IPS-15b (cell line): ENCODE results near the gene PPP5C.

ENCODE experiments used
- H3K27me3 ChIP-seq: one replicate; pipeline ENCODE4 v1.6.1; 2013; ENCODE audit warnings: low read length; ENCODE audit not compliant: control insufficient read depth, insufficient read depth
- H3K36me3 ChIP-seq: one replicate; pipeline ENCODE4 v1.6.1; 2013; ENCODE audit warnings: low read length; ENCODE audit not compliant: control insufficient read depth, insufficient read depth
- H3K4me1 ChIP-seq: one replicate; pipeline ENCODE4 v1.6.1; 2013; ENCODE audit warnings: mild to moderate bottlenecking, low read length; ENCODE audit not compliant: control insufficient read depth, insufficient read depth
- H3K4me3 ChIP-seq: one replicate; pipeline ENCODE4 v1.5.1; 2013; ENCODE audit warnings: low read depth, low read length
- H3K9ac ChIP-seq: one replicate; pipeline ENCODE4 v1.6.1; 2013; ENCODE audit warnings: low read depth, mild to moderate bottlenecking, low read length
- H3K9me3 ChIP-seq: one replicate; pipeline ENCODE4 v1.6.1; 2013; ENCODE audit warnings: mild to moderate bottlenecking, low read length; ENCODE audit not compliant: control insufficient read depth, insufficient read depth

PPP5C gene

DNA sequence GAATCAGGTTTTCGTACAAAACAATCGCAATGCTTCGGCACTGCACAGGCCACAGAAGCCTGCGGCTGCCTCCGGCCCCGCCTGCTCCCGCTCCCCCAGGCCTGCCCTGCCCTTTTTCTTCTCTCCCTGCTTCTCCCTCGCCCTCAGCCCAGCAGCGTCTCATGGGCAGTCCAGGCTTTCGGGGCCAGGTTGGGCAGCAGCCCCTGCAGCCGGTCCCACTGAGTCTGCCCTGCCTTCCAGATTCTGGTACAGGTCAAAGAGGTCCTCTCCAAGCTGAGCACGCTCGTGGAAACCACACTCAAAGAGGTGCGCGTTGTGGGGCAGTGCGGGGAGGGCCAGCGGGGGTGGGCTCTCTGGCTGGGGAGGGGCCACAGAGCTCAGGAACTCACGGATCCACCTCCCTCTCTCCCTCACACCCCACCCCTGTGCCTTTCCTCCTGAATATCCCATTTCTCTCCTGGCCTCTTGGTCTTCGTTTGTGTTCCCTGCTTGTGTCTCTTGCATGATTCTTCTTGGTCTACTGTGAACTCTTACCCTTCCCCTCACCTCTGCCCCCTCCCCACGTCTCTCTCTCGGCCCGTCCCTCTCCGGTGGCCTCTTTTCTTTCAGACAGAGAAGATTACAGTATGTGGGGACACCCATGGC, 36.4 kb downstream of the PPP5C start:
- Histone ChIP-seq H3K4me3 (no peak overlapping the region), H3K27me3 (no peaks in the 10 kb centered on the region), H3K4me1 (no peaks in the 10 kb centered on the region), H3K36me3 (peaks cover 41% of the 10 kb centered on the region), H3K9ac (no peak overlapping the region), H3K9me3 (no peaks in the 10 kb centered on the region)

DNA sequence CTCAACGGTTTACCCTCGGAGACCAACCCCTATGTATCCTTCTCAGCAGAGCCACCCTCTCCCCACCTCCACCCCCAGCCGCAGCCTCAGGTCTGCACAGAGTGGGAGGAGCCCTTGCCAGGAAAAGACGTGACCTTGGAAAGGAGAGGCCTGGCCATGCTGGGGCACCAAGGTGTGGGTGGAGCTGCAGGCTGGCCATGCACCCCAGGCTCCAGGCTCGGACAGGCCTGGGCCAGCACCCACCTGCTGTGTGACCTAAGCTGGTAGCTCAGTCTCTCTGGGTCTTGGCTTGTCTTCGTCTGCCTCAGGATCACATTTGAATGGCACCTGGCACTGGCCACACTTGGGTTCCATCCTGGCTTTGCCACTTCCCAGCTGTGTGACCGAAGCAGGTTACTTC, 37.0 kb downstream of the PPP5C start:
- no peaks in the 10 kb centered on the region for H3K4me1 ChIP-seq
- no peak overlapping the region for H3K9ac ChIP-seq
- no peaks in the 10 kb centered on the region for H3K27me3 ChIP-seq
- H3K9me3 ChIP-seq, result no peaks in the 10 kb centered on the region
- H3K4me3 ChIP-seq, result no peak overlapping the region
- peaks cover 46% of the 10 kb centered on the region for H3K36me3 ChIP-seq

DNA sequence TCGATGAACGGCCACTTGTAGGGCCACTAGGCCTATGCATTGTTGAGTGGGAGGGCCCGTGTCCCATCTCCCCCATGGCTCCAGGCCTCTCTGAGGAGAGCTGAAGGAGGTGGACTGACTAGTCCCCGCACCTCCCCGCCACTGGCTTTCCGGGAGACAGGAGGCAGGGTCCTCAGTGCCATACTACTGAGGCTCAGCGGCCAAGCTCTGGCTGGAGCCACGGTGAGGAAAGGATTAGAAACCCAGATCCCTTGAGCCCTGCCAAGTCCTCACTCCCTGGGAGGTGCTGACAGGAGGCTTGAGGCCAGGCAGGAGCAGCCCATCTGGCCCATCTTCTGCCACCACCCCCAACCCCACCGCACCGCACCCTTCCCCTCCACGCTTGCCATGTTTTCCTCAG, 37.5 kb downstream of the PPP5C start:
- no peaks in the 10 kb centered on the region for H3K9me3 ChIP-seq
- no peak overlapping the region for H3K9ac ChIP-seq
- H3K36me3 ChIP-seq, result peaks cover 50% of the 10 kb centered on the region

DNA sequence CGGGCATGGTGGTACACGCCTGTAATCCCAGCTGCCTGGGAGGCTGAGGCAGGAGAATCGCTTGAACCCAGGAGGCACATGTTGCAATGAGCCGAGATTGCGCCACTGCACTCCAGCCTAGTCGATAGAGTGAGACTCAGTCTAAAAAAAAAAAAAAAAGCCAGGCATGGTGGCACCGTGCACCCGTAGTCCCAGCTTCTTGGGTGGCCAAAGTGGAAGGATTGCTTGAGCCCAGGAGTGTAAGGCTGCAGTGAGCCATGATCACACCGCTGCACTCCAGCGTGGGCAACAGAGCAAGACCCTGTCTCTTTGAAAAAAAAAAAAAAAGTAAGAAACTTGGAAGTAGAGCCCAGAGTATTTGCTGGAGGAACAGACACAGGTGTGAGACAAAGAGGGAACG, 38.7 kb downstream of the PPP5C start:
- Histone ChIP-seq H3K9me3 (no peaks in the 10 kb centered on the region), H3K4me1 (no peaks in the 10 kb centered on the region), H3K4me3 (no peak overlapping the region), H3K9ac (no peak overlapping the region), H3K36me3 (peaks cover 58% of the 10 kb centered on the region), H3K27me3 (no peaks in the 10 kb centered on the region)

More for the DNA sequence above, 37.5 kb downstream of the PPP5C start:
- H3K27me3 ChIP-seq, result no peaks in the 10 kb centered on the region
- no peak overlapping the region for H3K4me3 ChIP-seq
- H3K4me1 ChIP-seq, result no peaks in the 10 kb centered on the region

DNA sequence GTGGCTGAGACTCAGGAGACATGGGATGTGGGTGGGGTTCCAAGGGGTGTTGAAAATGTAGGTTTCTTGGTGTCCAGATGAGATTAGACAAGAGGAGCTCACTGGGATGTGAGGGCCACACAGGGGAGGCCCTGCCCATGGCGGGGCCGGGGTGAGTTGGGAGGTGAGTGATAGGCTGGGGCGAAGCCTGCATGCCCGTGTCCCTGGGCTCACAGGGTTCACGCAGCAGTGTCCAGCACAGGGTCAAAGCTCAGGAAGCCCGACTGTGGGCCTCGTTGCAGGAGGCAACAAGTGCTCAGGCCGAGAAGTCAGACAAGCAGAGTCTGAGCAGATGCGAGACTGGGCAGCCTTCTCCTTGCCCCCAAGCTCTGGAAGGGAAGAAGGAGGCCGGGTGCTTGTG, 39.3 kb downstream of the PPP5C start:
- Histone ChIP-seq H3K9ac (no peak overlapping the region), H3K4me3 (no peak overlapping the region), H3K9me3 (no peaks in the 10 kb centered on the region), H3K4me1 (no peaks in the 10 kb centered on the region), H3K36me3 (peaks cover 63% of the 10 kb centered on the region), H3K27me3 (no peaks in the 10 kb centered on the region)

DNA sequence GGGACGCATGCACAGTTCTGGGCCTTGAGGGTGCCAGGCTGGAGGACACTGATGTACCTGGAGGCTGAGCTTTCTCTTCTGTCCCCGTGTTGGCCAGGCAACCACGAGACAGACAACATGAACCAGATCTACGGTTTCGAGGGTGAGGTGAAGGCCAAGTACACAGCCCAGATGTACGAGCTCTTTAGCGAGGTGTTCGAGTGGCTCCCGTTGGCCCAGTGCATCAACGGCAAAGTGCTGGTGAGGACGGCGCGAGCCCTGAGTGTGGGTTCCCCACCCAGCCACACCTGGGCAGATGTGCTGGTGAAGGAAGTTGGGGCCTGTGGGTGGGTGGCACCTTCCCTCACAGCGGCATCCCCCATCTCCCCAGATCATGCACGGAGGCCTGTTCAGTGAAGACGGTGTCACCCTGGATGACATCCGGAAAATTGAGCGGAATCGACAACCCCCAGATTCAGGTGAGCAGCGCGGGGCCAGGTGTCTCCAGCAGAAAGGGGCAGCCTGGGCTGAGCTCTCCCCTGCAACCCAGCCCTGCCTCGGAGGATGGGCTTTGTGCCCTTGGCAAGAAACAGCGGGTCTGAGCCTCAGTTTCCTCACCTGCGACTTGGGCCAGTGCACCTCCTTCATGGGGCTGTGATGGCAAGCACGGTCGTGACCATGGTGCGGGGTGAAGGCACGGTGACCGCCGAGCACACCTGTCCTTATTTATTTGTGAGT, 40.3 kb downstream of the PPP5C start:
- H3K9ac ChIP-seq, result no peak overlapping the region
- H3K9me3 ChIP-seq, result no peaks in the 10 kb centered on the region
- peaks cover 65% of the 10 kb centered on the region for H3K36me3 ChIP-seq
- no peaks in the 10 kb centered on the region for H3K4me1 ChIP-seq
- H3K4me3 ChIP-seq, result no peak overlapping the region
- H3K27me3 ChIP-seq, result no peaks in the 10 kb centered on the region

DNA sequence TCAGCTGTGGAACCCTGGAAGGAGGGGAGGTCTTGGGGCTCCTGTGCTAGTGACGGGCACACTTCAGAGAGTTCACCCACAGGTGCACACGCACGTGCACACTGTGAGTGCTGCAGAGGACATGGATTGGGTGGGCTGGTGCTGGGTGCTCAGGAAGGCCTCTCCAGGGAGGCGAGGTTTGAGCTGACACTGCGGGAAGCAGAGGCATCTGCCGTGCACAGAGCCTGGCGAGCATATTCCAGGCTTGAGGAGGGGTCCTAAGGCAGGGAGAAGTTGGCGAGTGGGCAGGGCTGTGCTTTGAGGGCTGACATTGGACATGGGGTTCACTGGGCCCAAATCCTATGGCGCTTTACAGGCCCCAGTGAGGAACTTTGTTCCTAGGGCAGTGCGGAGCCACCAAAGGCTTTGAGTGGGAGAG, 40.8 kb downstream of the PPP5C start:
- no peaks in the 10 kb centered on the region for H3K9me3 ChIP-seq
- H3K27me3 ChIP-seq, result no peaks in the 10 kb centered on the region
- peaks cover 64% of the 10 kb centered on the region for H3K36me3 ChIP-seq
- H3K4me1 ChIP-seq, result no peaks in the 10 kb centered on the region
- H3K9ac ChIP-seq, result no peak overlapping the region
- no peak overlapping the region for H3K4me3 ChIP-seq

DNA sequence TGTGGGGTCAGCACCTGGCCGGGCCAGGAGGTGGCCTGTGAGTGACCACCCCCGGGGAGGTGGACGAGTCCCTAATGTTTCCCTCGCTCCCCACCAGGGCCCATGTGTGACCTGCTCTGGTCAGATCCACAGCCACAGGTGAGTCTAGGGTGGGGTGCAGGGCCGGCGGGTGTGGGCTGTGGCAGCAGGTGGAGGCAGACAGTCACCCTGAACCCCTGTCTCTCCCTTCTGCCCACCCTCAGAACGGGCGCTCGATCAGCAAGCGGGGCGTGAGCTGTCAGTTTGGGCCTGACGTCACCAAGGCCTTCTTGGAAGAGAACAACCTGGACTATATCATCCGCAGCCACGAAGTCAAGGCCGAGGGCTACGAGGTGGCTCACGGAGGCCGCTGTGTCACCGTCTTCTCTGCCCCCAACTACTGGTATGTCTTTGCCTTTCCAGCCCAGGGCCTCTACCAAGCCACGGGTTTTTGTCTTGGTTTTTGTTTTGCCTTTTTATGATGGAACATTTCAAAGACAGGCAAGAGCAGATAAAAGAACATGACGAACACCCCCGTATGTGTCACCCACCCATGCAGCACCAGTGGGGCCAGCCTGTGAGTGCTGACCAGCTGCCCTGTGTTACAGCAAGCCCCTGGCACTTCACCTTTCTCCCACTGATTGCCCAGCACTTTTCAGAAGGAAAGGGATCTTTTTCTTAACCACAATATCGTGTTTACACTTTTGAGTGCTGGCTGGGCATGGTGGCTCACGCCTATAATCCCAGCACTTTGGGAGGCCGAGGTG, 41.6 kb downstream of the PPP5C start:
- Histone ChIP-seq H3K36me3 (peaks cover 64% of the 10 kb centered on the region), H3K4me1 (no peaks in the 10 kb centered on the region), H3K27me3 (no peaks in the 10 kb centered on the region), H3K9ac (no peak overlapping the region), H3K4me3 (no peak overlapping the region), H3K9me3 (no peaks in the 10 kb centered on the region)

DNA sequence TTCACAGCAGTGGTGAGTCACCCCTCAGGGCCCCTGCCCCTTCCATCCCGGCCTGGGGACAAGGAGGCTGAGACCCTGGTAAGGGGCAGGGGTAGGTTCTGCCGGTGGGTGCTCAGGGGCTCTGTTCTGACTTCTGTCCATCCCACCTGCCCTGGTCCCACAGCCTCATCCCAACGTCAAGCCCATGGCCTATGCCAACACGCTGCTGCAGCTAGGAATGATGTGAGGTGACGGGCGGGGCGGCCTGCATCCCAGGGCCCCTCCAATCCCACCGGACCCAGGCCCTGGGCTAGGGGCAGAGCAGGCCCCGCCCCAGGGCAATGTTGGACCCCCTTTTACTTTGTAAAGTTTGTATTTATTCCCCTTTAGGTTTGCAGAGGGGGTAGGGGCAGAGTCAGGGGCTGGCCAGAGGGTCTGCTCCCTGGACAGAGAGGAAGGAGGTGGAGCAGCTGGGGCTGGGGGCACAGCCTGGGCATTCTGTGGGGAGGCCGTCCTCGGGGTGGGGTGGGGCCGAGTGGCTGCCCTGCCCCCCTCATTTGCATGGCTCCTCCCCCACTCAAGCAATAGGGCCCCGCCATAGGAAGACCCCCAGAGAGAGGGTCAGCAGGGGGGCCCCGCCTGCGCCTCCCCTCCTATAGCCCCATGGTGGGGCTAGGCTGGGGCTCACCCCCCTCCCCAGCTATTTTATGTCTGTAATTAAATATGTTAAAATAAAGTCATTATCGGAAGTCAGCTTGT, 43.4 kb downstream of the PPP5C start:
- Histone ChIP-seq H3K36me3 (peaks cover 47% of the 10 kb centered on the region), H3K27me3 (no peaks in the 10 kb centered on the region), H3K9me3 (no peaks in the 10 kb centered on the region), H3K4me3 (no peak overlapping the region), H3K9ac (no peak overlapping the region), H3K4me1 (no peaks in the 10 kb centered on the region)

DNA sequence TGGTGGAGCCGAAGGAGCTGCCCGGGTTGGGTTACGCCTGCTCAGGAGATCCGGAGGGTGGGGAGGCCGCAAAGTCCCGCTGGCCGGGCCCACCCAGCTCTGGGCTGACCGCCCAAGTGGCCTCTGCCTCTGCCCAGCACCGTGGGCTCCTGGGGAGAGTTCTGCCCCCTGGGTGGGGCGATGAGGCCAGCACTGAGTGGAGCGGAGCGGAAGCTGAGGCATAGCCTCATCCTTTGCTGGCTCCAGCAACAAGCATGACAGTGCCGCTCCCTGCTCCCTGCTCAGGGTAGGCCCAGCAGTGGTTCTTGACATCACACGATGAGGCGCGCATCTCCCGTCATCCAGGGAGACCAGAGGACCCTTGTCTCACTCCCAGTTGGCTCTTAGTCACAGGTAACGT, 44.0 kb downstream of the PPP5C start:
- no peaks in the 10 kb centered on the region for H3K27me3 ChIP-seq
- no peaks in the 10 kb centered on the region for H3K4me1 ChIP-seq
- peaks cover 47% of the 10 kb centered on the region for H3K36me3 ChIP-seq
- no peaks in the 10 kb centered on the region for H3K9me3 ChIP-seq
- no peak overlapping the region for H3K9ac ChIP-seq
- no peak overlapping the region for H3K4me3 ChIP-seq
